Activated CD8-positive, alpha-beta T cell treated with anti-CD3 and anti-CD28 coated beads for 36 hours (primary cell): ENCODE measurements around the gene EIF2B2. TPM values are rescaled to one million over a fixed set of nuclear protein-coding genes. Genes with fewer than 3 reads are reported as not detected.

Experiments used
- ATAC-seq: fragments of 200-7000 bp; cut with Tn5 transposase; one replicate; pipeline ENCODE4 v1.10.0; 2021; ENCODE audit warnings: mild to moderate bottlenecking, moderate library complexity
- CTCF ChIA-PET: fragments of 350-600 bp; sonication (Branson Sonifier 250); formaldehyde crosslinking; loops from one replicate; lab custom pipeline; 2021; ENCODE audit warnings: antibody characterized with exemption; lab: Charles Lee
- POLR2A ChIA-PET: fragments of 350-600 bp; sonication (Branson Sonifier 250); formaldehyde crosslinking; loops from one replicate; lab custom pipeline; 2021; ENCODE audit warnings: antibody characterized with exemption; lab: Charles Lee
- DNase-seq: peaks from one replicate; pipeline ENCODE4 v3.0.0-alpha.2; 2020
- H3K27ac Mint-ChIP-seq: one replicate; pipeline ENCODE4 v1.8.0; 2021; ENCODE audit warnings: mild to moderate bottlenecking, mixed read lengths
- H3K27me3 Mint-ChIP-seq: one replicate; pipeline ENCODE4 v1.8.0; 2021; ENCODE audit warnings: mixed read lengths
- H3K36me3 Mint-ChIP-seq: one replicate; pipeline ENCODE4 v1.8.0; 2021; ENCODE audit warnings: low read depth, mixed read lengths
- H3K4me1 Mint-ChIP-seq: one replicate; pipeline ENCODE4 v1.8.0; 2021; ENCODE audit warnings: low read depth, mixed read lengths
- H3K4me3 Mint-ChIP-seq: one replicate; pipeline ENCODE4 v1.8.0; 2021; ENCODE audit warnings: mild to moderate bottlenecking, moderate library complexity, mixed read lengths
- H3K9me3 Mint-ChIP-seq: one replicate; pipeline ENCODE4 v1.8.0; 2021; ENCODE audit warnings: mixed read lengths
- CTCF ChIP-seq: fragments of 200-600 bp; IDR thresholded peaks from one replicate; pipeline ENCODE4 v1.8.0; 2022; ENCODE audit warnings: antibody characterized with exemption, mild to moderate bottlenecking
- intact Hi-C: fragments of 100-400 bp; cut with micrococcal nuclease; formaldehyde crosslinking; loops from one replicate; pipeline ENCODE4 v1.10.0; 2022
- total RNA-seq, 2 experiments: library from RNA; stranded (reverse); gene quantifications; one replicate each; pipeline ENCODE4 v1.2.3, GENCODE V29; 2021

The EIF2B2 gene
- total RNA-seq, 2 experiments from 2014 or later, result 50.5 to 51.9 TPM

- intact Hi-C loops, result no loop called here
- H3K27ac Mint-ChIP-seq, result no peak overlapping the region
- H3K4me3 Mint-ChIP-seq, result no peak overlapping the region
- POLR2A ChIA-PET, result no interaction called here
- no peak for ATAC-seq
- CTCF ChIA-PET, result interaction anchor here (1.2 to 2.9 kb wide), 2 partner anchors 30 to 113 kb away, joined by 3 to 11 read pairs; no protein-coding TSS in a partner anchor
- H3K4me1 Mint-ChIP-seq, result peaks cover 5% of the 10 kb centered on the region
- no peak for TF ChIP-seq CTCF
- no peaks in the 10 kb centered on the region for H3K9me3 Mint-ChIP-seq
- no peak for DNase-seq
- no peaks in the 10 kb centered on the region for H3K27me3 Mint-ChIP-seq
- H3K36me3 Mint-ChIP-seq, result no peaks in the 10 kb centered on the region
Observed at GRCh38 chr14:74975059-74975810, 27.5 kb upstream of the EIF2B2 start.

GRCh38 chr14:74976264-74977113 is 26.2 kb upstream of the EIF2B2 start:
- DNase-seq (no peak), ATAC-seq (no peak)
- intact Hi-C loops, result no loop called here
- CTCF ChIA-PET, result interaction anchor here (1.4 kb wide), 1 partner anchor 31 kb away, joined by 4 read pairs; no protein-coding TSS in a partner anchor
- H3K4me1 Mint-ChIP-seq, result peaks cover 5% of the 10 kb centered on the region
- no peak overlapping the region for H3K4me3 Mint-ChIP-seq
- no peak for TF ChIP-seq CTCF
- no peaks in the 10 kb centered on the region for H3K9me3 Mint-ChIP-seq
- H3K27ac Mint-ChIP-seq, result no peak overlapping the region
- no peaks in the 10 kb centered on the region for H3K36me3 Mint-ChIP-seq
- H3K27me3 Mint-ChIP-seq, result no peaks in the 10 kb centered on the region
- POLR2A ChIA-PET, result no interaction called here

DNA sequence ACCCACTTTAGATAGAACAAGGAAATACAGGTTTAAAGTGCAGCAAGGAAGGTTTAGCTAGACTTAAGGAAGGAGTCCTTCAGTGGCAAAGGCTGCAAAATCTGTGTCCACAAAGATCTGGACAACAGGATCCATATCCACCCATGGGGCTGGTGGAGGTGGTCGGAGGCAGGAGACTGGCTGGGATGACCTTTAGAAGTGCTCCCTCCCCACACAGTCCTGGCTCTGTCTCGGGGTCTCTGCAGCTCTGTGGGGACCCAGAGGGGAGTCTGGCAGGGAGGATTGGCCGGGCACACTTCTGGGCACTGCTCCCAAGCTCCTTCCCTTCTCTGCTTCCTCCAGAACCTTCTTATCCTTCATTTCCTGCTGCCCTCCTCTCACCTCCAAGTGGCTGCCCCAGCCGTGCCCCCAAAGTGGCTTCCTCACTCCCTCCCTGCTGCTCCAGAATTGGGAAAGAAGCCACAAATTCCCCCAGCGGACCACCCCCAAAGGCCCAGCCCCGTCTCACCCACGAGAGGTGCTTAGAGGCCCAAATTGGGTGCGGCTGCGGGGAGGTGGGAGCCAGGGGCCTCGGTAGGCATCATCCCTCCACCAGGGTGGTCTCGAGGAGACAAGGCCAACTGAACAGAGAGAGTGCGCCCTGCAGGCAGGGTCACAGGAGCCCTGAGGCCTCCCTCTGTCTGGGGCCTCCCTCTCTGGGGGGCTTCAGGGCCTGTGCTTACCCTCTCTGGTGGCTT is 25.4 kb upstream of the EIF2B2 start:
- intact Hi-C loops, result no loop called here
- DNase-seq (no peak), ATAC-seq (no peak)
- H3K9me3 Mint-ChIP-seq, result no peaks in the 10 kb centered on the region
- H3K27ac Mint-ChIP-seq, result no peak overlapping the region
- H3K4me3 Mint-ChIP-seq, result no peak overlapping the region
- ChIA-PET POLR2A (interaction anchor here (0.6 kb wide), 1 partner anchor 25 kb away, joined by 3 read pairs; the partner anchor contains the start of gene EIF2B2), CTCF (interaction anchor here (1.4 kb wide), 1 partner anchor 31 kb away, joined by 4 read pairs; no protein-coding TSS in a partner anchor)
- no peak for TF ChIP-seq CTCF
- peaks cover 5% of the 10 kb centered on the region for H3K4me1 Mint-ChIP-seq
- H3K36me3 Mint-ChIP-seq, result no peaks in the 10 kb centered on the region
- H3K27me3 Mint-ChIP-seq, result no peaks in the 10 kb centered on the region

DNA sequence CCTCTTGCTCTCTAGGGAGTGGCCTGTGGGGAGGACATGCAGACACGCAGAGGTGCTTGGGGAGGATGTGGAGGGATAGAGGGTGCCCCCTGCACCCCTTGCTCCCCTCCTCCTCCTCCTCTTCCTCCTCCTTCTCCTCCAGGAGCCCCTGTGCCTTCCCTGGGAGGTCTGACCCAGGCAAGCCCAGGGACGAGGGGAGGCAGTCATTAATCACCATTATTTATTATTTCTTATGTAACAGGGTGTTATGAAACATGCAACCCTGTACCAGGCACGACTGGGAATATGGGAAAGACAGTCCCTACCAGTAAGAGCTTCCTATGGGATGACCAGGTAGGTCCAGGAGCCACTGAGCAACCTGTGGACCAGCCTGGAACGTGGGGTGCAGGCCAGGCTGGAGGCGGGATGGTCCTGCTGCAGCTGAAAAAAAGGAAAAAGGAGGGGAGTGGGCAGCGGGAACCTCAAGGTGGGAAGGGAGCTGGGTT is 24.8 kb upstream of the EIF2B2 start:
- Mint-ChIP-seq H3K27me3 (no peaks in the 10 kb centered on the region), H3K27ac (no peak overlapping the region), H3K9me3 (no peaks in the 10 kb centered on the region), H3K4me1 (peaks cover 1% of the 10 kb centered on the region), H3K36me3 (no peaks in the 10 kb centered on the region), H3K4me3 (no peak overlapping the region)
- ChIA-PET POLR2A (interaction anchor here (0.6 kb wide), 1 partner anchor 25 kb away, joined by 3 read pairs; the partner anchor contains the start of gene EIF2B2), CTCF (no interaction called here)
- intact Hi-C loops, result no loop called here
- ATAC-seq (no peak), DNase-seq (no peak)
- no peak for TF ChIP-seq CTCF
